DMS153 (cell line): ENCODE results near the gene ASPDH.

Experiments
- DNase-seq: peaks from one replicate; lab custom pipeline; 2025; lab: John Stamatoyannopoulos, UW

The ASPDH gene

GRCh38 chr19:50514346-50515167, 844 bp upstream of the ASPDH start:
- peak; percentile 5 for DNase-seq

DNA sequence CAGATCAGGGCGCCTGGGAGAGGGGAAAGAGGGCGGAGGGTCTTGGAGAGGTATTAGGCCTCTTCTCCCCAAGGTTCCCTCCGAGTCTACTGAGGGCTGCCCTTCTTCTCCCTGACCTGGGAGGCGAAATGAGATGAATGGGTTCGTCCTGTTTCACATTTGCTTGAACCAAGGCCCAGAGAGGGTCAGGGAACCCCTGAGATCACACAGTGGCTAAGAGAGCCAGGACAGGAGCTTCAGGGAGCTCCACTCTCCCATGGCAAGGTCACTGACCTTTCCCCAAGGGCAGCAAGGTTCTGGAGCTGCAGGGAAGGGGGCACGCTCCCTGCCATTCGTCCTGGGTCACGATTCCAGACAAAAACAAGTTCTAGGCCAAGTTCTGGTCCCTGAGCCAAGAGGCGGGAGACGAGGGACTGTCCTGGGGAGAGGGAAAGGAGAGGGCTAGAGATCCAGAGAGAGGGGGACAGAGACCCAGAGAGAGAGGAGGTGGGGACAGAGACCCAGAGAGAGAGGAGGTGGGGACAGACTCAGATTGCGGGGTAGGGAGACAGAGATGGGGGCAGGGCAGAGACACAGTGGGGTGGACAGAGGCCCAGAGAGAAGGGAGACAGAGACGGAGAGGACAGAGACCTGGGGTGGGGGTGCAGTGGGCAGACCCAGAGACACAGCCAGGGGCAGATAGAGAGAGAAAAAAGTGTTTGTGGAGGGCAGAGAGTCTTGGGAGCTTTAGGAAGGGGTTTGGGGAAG, 541 bp downstream of the ASPDH start:
- no peak for DNase-seq

DNA sequence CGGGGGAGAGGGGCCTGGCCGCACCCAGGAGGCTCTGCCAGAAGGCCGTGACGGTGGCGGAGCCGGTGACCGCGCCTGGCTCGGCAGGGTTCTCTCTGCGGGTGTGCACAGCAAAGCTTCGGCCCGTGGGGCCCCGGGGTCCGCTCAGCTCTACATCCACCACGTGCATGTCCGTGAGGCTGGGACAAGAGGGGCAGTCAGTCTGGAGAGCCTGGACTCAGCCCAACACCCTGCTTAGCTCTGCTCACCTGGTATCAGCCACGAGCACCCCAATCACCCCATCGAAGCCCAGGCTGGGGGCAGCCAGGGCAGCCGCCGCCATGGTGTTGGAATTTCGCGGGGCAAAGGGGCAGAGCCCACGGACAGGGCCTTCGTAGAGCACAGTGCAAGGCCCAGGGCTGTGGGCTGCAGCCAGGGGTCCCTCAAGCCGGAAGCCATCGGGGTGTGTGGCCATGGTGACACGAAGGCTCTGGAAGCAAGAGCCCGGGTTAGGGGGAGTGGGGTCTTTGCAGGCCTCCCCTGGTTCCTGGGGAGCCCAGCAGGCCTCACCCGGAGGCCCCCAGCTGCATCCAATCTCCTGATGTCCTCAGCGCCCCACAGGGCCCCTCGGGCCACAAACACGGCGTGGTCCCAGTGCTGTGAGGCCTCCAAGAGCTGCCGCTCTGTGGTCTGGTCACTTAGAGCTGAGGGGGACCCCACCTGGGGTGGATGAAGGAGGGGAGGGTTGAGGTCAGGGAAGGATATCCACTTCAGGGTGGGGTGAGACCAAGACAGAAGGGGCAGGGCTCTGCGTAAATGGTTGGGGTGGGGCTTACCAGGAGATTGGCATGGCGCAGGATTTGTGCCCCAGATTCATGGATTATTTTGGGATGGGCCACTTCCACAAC, 1.4 kb downstream of the ASPDH start:
- no peak for DNase-seq

GRCh38 chr19:50511069-50511822, 2.5 kb downstream of the ASPDH start, which contains the start of gene JOSD2:
TSS of gene JOSD2 (minus strand) at chr19:50511191. CDS start at chr19:50510431, 760 bp downstream.
- peak; percentile 100 for DNase-seq

DNA sequence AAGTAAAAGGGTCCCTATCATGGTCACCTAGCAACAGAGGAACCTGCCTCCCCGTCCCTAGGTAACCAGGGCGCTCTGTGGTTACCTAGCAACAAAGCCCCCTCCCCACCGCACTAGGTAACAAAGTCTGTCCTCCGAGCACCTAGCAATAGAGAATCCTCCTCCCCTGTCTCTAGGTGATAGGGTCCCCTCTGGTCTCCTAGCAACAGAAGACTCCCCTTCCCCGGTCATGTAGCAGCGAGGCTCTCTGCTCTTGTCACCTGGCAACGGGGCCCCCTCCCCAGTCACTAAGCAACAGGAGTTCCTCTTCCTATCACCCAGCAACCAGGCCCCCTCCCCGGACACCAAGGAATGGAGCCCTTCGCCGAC, 3.0 kb downstream of the ASPDH start:
- DNase-seq, result no peak

DNA sequence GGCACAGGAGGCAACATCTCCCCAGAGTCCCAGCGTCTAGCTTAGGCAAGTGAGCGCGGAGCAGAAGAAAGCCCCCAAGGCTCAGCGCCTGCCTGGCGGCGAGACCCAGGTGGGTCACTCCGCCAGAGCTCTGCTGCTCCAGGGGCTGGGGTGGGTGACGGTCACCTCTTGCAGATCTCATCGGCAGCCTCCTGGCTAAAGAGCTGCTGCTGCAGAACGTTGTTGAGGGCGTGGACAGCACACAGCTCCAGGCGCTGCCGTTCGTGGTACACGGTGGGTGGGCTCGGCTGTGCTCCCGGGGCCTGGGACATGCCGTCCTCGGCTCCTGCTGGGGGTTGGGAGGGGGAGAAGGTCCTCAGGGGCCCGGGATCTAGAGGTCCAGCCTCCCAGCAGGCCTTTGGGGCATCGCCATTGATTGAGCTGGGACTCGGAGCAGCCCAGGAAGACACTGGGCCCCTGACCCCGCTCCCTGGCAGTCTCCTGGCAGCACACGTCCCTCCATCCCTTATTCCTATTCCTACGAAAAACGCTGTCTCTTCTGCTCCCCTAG, 3.5 kb downstream of the ASPDH start:
- no peak for DNase-seq

DNA sequence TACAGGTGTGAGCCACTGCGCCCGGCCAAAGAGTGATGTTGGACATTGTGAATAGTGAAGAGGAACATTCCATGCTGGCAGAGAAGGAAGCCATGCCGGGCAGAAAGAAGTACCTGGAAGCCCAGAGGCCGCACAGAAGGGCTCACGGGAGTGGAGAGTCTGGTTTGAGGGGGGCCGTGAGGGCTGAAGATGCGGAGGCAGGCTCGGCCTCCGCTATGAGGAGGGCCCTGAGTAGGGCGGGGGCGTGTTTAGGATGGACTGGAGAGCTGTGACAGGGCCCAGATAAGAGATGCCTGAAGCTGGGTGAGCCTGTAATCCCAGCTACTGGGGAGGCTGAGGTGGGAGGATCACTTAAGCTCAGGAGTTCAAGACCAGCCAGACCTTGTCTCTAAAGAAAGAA, 4.3 kb downstream of the ASPDH start:
- DNase-seq, result no peak

GRCh38 chr19:50508843-50509190, 4.9 kb downstream of the ASPDH start:
- no peak for DNase-seq

DNA sequence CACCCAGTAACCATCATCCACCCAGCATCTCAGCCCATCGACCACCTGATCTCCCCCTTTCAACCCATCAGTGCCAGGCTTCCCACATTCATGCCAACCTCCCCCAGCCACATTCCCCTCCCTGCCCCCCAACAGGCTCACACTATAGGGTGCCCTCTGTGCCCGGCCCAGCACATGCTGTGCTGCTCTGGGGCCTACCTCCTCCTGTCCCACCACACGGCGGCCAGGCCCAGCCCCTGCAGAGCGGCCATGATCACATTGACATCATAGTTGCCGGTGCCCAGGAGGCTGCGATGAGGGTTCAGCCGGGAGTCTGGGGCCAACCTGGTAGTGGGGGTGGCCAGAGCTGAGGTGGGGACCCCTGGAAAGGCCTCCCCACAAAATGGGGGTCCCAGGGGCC, 6.3 kb downstream of the ASPDH start:
- no peak for DNase-seq

- DNase-seq, result no peak
Observed at GRCh38 chr19:50506700-50507099, 7.0 kb downstream of the ASPDH start.

DNA sequence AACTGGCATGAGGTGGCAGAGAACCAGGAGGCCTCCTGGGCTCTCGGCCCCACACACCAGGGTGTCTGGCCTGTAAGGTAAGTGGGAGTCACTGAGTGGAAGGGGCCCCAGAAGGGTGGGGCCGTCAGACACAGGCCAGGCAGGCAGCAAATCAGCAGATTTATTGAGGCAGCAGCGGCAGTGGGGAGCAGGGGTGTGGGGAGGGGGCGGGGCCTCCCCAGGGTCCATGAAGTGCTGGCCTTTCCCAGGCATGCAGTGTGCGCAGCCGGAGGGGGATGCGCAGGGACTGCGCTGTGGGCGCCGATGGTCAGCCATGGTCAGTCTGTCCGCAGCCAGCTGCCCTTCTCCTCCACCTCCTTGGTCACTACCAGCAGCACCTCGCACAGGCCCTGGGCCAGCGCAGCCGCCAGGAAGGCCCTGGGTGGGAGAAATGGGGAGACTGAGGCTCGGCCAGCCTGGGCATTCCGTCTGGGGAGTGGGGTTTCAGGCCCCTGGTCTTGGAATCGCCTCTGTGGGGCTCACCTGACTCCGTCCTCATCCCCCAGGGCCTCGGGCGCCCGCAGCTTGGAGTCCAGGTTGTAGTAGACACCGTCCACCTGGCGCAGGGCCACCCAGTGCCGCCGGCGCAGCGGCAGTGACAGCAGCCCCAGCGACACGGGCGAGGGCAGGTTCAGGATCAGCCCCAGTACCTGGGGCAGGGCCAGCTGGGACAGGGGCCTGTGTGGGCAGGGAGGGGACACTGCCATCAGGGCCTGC, 7.7 kb downstream of the ASPDH start:
- no peak for DNase-seq

GRCh38 chr19:50501568-50502475, 11.9 kb downstream of the ASPDH start:
- DNase-seq, result no peak

GRCh38 chr19:50501186-50501567, 12.5 kb downstream of the ASPDH start:
- DNase-seq, result no peak

- DNase-seq, result no peak
Observed at GRCh38 chr19:50500753-50501151, 13.0 kb downstream of the ASPDH start.

- DNase-seq, result no peak
Observed at GRCh38 chr19:50500060-50500752, 13.5 kb downstream of the ASPDH start.

GRCh38 chr19:50498219-50499056, 15.3 kb downstream of the ASPDH start:
- DNase-seq, result no peak

DNA sequence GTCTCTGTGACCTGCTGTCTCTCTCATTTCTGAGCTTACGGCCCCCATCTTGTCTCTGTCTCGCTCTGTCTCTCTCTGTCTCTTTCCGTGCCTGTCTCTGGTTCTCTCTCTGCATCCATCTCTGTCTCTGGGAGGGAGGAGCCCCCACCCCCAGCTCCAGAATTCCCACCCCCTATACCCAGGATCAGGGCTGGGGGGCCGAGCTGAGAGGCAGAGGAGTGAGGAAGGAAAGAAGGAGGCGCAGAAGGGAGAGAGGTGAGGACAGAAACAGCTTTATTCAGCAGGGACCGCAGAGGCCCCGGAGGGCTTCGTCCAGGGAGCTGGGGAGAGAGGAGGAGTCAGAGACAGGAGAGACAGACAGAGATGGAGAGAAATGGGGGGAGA, 16.7 kb downstream of the ASPDH start:
- no peak for DNase-seq
